NOMO-1 treated with DMSO at 0.1 percent for 48 hours (cell line): Measurements from ENCODE around the gene ADAT2.
"Not testable (repeated sequence)": the region's sequence is repeated elsewhere in the genome, so short reads cannot be mapped to it uniquely, and the experiment has no call there.

Experiments used
- DNase-seq: peaks from one replicate; lab custom pipeline; 2025; ENCODE audit not compliant: unreplicated experiment; lab: John Stamatoyannopoulos, UW

The ADAT2 gene

GRCh38 chr6:143450453-143451371 is at the start of gene ADAT2, which contains the start of gene PEX3:
TSS of gene ADAT2 (minus strand) at chr6:143450695. CDS start at chr6:143450658, 37 bp downstream.
TSS of gene PEX3 (plus strand) at chr6:143450805. CDS start at chr6:143451043, 238 bp downstream.
- peak; percentile 97 for DNase-seq

DNA sequence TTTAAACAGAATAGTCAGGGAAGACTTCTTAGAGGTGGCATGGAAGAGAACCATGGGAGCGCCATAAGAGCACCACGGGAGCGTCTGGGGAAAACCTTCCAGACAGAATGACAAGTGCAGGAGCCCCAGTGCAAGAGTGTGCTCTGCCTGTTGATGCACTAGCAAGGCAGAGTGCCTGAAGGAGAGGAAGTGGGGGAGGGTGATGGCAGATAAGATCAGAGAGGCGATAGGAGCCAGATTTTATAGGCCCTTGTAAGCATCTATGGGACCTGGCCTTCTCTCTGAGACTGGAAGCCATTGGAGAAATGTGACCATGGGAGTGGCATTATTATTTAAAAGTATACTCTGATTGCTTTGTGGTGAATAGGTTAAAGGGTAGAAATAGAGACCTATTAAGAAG is 47.9 kb upstream of the ADAT2 start:
- DNase-seq = no peak

DNA sequence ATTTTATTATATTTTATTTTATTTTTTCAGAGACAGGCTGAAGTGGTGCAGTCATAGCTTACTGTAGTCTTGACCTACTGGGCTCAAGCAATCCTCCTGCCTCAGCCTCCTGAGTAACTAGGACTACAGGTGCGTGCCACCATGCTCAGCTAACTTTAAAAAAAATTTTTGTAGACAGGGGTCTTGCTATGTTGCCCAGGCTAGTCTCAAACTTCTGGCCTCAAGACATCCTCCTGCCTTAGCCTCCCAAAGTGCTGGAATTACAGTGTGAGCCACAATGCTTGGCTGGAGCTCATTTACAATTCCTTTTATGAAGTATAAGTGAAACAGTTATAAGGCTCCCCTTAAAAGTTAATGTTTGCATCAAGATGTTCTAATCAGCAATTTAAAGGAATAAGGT is 46.5 kb upstream of the ADAT2 start:
- DNase-seq = no peak

DNA sequence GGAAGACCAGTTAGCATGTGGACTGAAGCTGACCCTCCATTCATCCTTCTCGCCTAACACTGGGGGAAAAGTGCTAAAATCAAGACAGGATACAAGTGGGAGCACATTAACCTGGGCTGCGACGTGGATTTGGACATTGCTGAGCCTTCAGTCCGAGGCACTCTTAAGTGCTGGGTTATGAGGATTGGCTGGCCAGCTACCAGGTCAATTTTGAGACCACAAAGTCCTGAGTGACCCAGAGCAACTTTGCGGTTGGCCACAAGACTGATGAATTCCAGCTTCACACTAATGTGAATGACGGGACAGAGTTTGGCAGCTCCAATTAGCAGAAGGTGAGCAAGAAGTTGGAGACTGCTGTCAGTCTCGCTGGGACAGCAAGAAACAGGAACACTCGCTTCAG is 40.3 kb upstream of the ADAT2 start:
- no peak for DNase-seq

- no peak for DNase-seq
Measured at GRCh38 chr6:143490244-143490643, 39.7 kb upstream of the ADAT2 start.

- DNase-seq = no peak
Measured at GRCh38 chr6:143486752-143487151, 36.3 kb upstream of the ADAT2 start.

- no peak for DNase-seq
Measured at GRCh38 chr6:143485967-143486366, 35.5 kb upstream of the ADAT2 start.

- DNase-seq = no peak
Measured at GRCh38 chr6:143482593-143482992, 32.1 kb upstream of the ADAT2 start.

- DNase-seq = peak; percentile 10
Measured at GRCh38 chr6:143478479-143479062, 28.1 kb upstream of the ADAT2 start.

- no peak for DNase-seq
Measured at GRCh38 chr6:143476545-143476944, 26.1 kb upstream of the ADAT2 start.

DNA sequence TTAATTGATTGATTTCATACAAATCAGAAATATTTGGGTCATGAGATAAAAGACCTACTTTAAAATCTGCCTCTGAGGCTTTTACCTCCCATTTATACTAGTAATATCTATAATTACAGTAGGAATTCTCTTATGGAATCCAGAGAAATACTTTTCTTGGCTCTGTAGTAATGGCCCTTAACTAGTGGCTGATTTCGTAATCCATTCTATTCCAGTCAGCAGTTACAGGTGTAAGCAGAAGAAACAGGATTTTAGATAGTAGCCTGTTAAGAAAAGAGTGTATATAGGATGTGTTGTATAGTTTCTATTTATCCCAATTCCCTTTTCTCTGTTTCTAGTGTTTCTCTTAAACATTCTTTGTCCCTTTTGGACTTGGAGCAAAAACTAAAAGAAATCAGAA is 21.3 kb upstream of the ADAT2 start:
- DNase-seq = no peak

- not testable (repeated sequence) for DNase-seq
Measured at GRCh38 chr6:143468823-143469222, 18.3 kb upstream of the ADAT2 start.

DNA sequence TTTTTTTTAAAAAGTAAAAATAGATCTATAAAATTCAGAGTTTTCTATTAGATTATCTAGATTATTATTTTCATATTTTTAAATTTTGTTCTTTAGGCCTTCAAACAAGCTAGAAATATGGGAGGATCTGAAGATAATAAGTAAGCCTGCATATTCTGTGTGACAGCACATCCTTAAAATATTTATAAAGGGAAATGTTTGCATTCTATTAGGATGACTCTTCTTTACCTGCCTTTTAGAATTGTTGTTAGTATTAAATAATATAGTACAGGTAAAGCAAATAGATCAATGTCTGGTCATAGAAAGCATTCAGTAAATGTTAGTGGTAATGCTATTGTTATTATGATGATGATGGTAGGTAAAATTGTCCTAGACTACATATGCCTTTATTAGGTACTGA is 17.5 kb upstream of the ADAT2 start:
- no peak for DNase-seq

- DNase-seq = no peak
Measured at GRCh38 chr6:143465546-143465945, 15.1 kb upstream of the ADAT2 start.

GRCh38 chr6:143457563-143458359 is 7.3 kb upstream of the ADAT2 start:
- DNase-seq = no peak

GRCh38 chr6:143451531-143451930 is 1.0 kb upstream of the ADAT2 start:
- peak; percentile 44 for DNase-seq

DNA sequence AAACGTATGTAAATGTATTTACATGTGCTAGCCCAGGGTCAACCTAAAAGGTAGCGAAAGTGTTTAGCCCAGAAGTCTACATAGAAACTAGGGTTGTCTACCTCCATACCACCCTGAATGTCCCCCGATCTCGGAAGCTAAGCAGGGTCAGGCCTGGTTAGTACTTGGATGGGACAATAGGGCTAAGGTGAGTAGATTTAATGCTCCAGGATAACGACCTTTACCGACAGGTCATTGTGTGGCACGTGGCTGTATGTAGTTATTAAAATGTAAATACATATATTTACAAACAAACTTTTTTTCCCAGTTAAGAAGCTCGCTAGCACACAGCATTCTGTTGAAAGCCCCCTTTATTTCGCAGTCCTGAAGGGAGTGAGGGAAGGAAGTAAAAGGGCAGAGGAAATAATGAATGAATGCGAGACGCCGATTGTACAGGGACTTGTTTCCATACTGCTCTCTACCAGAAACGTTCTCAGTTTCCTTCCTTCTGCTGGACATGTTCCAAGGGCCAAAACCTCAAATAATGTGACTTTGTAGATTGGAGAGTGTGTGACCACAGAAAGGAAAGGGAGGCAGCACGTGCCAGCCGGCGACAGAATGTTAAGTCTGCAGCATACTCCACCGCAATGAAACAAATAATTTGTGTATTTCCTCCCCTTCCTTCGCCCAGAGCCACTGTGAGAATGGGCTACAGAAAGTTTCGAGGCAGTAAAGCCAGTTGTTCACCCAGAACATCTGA is 612 bp downstream of the ADAT2 start:
- peak; percentile 16 for DNase-seq

- DNase-seq = no peak
Measured at GRCh38 chr6:143449082-143449713, 1.3 kb downstream of the ADAT2 start.

DNA sequence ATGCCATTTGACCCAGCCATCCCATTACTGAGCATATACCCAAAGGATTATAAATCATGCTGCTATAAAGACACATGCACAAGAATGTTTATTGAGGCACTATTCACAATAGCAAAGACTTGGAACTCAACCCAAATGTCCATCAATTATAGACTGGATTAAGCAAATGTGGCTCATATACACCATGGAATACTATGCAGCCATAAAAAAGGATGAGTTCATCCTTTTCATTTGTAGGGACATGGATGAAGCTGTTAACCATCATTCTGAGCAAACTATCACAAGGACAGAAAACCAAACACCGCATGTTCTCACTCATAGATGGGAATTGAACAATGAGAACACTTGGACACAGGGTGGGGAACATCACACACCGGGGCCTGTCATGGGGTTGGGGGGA is 2.6 kb downstream of the ADAT2 start:
- DNase-seq = not testable (repeated sequence)

DNA sequence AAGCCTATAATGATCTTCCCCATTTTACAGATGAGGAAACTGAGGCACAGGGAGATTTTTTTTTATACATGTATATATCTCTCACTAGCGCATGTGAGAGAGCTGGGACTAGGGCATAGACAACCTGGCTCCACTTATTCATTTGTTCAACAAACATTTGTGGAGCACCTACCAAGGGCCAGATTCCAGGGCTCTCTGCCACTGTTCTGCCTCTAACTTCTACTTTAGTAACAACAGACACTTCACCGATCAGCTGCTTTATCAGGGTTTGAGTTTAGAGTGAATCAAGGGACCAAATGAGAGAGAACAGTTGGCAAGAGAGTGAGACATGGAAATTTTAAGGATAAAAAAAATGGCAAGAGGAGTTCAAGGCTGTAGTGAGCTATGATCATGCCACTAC is 7.4 kb downstream of the ADAT2 start:
- no peak for DNase-seq
